GM12873 (cell line): ENCODE measurements around the gene SOX9.

Source experiments
- TF ChIP-seq, protein P1 (sequence below): IDR thresholded peaks from 2 replicates; pipeline ENCODE4 v1.5.1; 2012; ENCODE audit warnings: low read depth, mild to moderate bottlenecking, moderate library complexity, low read length, control low read depth; ENCODE audit not compliant: insufficient read depth; ENCODE audit errors: missing control alignments

The SOX9 gene

DNA sequence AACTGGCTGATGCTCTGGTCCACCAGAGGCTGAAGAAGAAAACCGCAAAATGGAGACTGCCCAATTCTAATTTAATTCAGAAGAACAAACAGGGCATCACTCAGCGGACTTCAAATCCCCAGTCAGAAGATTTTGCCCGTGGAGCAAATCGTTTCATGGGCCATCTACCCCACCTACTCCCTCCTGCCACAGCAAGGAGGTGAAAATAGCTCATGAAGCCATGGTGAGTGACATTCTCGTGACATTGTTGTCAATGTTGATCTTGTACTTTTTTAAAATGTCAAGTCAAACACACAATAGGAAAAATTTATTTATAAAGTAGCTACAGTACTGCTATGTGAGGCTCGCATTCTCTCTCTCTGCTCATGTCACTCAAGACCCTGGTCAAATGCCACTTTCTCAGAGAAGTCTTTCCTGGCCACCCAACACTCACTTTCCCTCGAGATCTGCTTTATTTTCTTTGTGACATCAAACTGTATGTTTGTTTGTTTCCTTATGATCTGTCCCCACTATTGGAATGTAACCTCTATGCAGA is 31.3 kb upstream of the SOX9 start:
- TF ChIP-seq, protein P1, sequence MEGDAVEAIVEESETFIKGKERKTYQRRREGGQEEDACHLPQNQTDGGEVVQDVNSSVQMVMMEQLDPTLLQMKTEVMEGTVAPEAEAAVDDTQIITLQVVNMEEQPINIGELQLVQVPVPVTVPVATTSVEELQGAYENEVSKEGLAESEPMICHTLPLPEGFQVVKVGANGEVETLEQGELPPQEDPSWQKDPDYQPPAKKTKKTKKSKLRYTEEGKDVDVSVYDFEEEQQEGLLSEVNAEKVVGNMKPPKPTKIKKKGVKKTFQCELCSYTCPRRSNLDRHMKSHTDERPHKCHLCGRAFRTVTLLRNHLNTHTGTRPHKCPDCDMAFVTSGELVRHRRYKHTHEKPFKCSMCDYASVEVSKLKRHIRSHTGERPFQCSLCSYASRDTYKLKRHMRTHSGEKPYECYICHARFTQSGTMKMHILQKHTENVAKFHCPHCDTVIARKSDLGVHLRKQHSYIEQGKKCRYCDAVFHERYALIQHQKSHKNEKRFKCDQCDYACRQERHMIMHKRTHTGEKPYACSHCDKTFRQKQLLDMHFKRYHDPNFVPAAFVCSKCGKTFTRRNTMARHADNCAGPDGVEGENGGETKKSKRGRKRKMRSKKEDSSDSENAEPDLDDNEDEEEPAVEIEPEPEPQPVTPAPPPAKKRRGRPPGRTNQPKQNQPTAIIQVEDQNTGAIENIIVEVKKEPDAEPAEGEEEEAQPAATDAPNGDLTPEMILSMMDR = no peak

DNA sequence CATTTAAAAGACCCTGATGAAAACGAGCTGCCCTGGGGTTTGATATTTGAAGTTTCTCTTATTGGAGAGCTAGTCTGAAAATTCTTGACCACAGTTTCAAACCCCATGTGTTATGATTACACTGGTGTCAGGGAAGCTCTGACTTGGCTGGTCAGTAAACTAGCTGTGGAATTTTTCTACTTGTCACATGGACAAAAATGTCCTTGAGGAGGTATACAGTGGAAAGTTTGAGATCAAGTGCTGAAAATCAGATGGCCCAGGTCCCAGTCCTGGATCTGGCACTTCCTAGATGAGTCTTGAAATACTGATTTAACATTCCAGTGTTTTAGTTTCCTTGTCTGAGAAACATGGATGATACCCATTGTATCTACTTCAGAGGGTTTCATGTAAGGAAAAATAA is 30.7 kb upstream of the SOX9 start:
- TF ChIP-seq, protein P1 = no peak

DNA sequence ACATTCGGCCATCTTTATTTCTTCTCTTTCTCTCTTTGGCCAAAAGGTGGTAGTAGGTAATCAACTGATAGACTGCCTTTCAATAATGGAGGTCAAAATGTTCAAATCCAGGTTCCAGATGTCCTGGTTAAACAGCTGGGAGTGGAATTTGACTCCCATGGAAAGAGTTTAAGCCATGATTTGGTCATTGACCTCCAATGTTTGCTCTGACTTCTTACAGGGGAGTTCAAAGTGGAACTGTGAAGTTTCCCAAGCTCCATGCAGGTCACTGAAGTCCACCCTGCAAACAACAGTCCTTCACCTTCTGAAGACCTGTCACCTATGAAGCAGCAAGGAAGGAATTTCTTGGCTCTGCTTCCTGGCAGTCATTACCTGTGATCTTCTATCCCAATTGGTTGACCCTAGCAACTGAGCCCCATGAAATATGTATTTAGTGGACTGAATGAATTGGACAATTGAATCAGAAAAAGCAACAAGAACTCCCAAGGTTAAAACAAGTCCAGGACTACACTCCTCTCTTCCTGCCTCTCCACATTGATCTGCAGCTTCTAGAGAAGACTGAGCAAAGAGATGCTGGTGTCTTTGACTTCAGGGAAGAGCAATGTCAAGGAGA is 28.0 kb upstream of the SOX9 start:
- TF ChIP-seq, protein P1 = no peak

DNA sequence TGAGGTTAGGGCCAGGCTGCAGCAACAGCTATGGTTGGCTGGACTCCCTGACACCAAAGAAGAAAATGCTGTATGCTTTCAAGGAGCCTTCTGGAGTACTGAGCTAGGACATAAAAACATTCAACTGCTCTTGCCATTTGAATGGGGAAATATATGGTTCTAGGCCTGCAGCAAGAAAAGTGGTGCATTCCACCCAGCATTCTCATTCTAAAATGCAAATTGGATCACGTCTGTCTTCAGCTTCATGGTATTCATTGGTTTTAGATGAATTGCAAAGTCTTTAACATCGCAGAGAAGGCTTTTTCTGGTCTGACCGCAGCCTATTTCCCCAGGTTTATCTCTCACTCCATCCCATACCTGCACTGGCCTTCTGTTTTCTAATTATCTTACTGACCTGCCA is 27.1 kb upstream of the SOX9 start:
- TF ChIP-seq, protein P1 = no peak

DNA sequence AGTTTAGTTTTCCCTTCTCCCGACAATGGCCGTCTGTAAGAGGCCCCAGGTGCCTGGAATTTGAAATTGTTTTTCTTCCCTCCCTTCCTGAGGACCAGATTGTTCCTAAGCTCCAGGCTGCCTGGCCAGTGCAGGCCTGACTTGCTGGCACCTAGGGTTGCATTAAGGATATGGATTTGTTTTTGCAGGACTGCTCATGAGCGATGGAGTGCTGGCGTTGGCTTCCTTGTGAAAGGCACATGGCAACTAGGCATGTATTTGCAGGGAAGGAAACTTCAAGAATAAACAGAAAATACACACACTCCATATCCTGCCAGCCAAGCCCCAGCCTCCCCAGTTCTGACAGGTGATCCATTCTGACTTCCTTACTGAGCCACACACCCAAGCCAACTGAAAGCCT is 25.5 kb upstream of the SOX9 start:
- TF ChIP-seq, protein P1 = no peak

DNA sequence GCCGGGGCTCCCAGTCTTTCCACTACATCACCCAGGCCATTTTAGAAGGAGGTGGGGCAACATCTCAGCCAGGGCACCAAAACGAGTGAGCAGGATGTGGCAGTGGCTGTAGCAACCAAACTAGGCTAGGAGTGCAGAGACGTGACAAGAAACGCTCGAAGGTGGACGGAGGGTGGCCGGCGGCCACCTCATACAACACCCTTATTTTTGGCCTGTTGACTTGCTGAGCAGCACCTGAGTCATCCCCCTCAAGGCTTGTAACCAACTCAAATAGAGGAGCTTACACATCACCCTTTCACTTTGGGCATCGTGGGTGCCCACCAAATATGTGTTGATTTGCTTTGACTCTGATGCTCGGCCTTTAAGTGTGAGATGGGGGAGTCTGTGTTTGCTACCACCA is 23.7 kb upstream of the SOX9 start:
- TF ChIP-seq, protein P1 = no peak

DNA sequence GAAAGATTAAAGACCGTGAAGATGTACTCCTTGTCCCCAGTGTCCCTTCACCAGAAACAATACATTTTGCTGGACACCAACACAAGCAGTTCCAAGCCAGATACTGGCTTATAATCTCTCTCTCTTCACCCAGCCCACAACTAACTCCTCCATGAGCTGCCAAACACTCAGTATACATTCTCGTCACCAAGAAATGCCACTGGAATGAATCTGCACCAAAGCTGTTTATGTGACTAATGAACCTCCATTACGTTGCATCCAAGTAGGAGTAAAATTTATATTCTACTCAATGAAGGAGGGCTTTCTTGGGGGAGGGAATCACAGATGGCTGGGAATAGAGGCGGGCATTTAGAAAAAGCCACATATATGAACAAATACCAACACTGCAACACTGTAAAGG is 20.9 kb upstream of the SOX9 start:
- TF ChIP-seq, protein P1 = no peak
